SK-N-MC (cell line): ENCODE data around the gene PNMA6F.

ENCODE experiments used
- EZH2 ChIP-seq: fragments of 200-600 bp; sonication (generic); IDR thresholded peaks from one replicate; pipeline ENCODE4 v1.6.1; 2017; ENCODE audit warnings: antibody characterized with exemption
- FOXP2 ChIP-seq: optimal IDR thresholded peaks from 2 replicates; pipeline ENCODE3; 2011; ENCODE audit warnings: mild to moderate bottlenecking, moderate library complexity; ENCODE audit not compliant: insufficient read depth; ENCODE audit errors: extremely low read length, control extremely low read depth
- POLR2AphosphoS5 ChIP-seq: IDR thresholded peaks from 2 replicates; pipeline ENCODE4 v1.6.1; 2012; ENCODE audit warnings: mild to moderate bottlenecking, low read depth, low read length, borderline replicate concordance

GRCh38 chrX:153304988-153305736 lies 16.4 kb downstream of the PNMA6F start:
- no peak for TF ChIP-seq POLR2AphosphoS5
- TF ChIP-seq EZH2, result no peak
- TF ChIP-seq FOXP2, result no peak
